Kidney (tissue), 14 donors: ENCODE measurements around the gene NEU1. TPM values are rescaled to one million over a fixed set of nuclear protein-coding genes. Genes with fewer than 3 reads are reported as not detected.

Experiments used
- DNase-seq, 5 donors: peaks; one replicate each; pipeline ENCODE4 v3.0.0-alpha.2; 2013 to 2020
- FAIRE-seq: peaks from 2 replicates; lab custom pipeline; 2012; peaks lifted over from hg19 to GRCh38; lab: Jason Lieb, UNC
- H3K27ac ChIP-seq, 2 donors: one replicate each; pipeline ENCODE4 v1.7.0; 2013; ENCODE audit warnings: low read depth in 2 of 2, low read length in 2 of 2, inconsistent platforms in 1 of 2
- H3K27me3 ChIP-seq: one replicate; pipeline ENCODE4 v1.7.1; 2013; ENCODE audit warnings: low read length, inconsistent platforms; ENCODE audit not compliant: control insufficient read depth, insufficient read depth
- H3K36me3 ChIP-seq, 3 donors: one replicate each; pipeline versions ENCODE4 v1.7.0 to v1.7.1; 2013; ENCODE audit warnings: low read length in 3 of 3, control low read depth in 1 of 3, inconsistent platforms in 1 of 3; ENCODE audit not compliant: insufficient read depth in 3 of 3, control insufficient read depth in 2 of 3
- H3K4me1 ChIP-seq, 3 donors: one replicate each; pipeline versions ENCODE4 v1.7.0 to v1.7.1; 2013; ENCODE audit warnings: low read length in 3 of 3, inconsistent platforms in 1 of 3, low read depth in 1 of 3; ENCODE audit not compliant: control insufficient read depth in 2 of 3, insufficient read depth in 2 of 3
- H3K4me3 ChIP-seq, 3 donors: one replicate each; pipeline versions ENCODE4 v1.7.0 to v1.8.1; 2013; ENCODE audit warnings: low read length in 3 of 3, control low read depth in 1 of 3, inconsistent platforms in 1 of 3
- H3K9ac ChIP-seq, 3 donors: one replicate each; pipeline versions ENCODE4 v1.7.0 to v1.7.1; 2013; ENCODE audit warnings: low read length in 3 of 3, control low read depth in 1 of 3, inconsistent platforms in 1 of 3
- H3K9me3 ChIP-seq, 3 donors: one replicate each; pipeline versions ENCODE4 v1.7.0 to v1.7.1; 2013; ENCODE audit warnings: low read length in 3 of 3, control low read depth in 1 of 3, inconsistent platforms in 1 of 3; ENCODE audit not compliant: control insufficient read depth in 2 of 3, insufficient read depth in 1 of 3
- CTCF ChIP-seq: IDR thresholded peaks from 3 replicates; pipeline ENCODE4 v1.5.1; 2012; ENCODE audit warnings: mild to moderate bottlenecking, moderate library complexity, borderline replicate concordance; ENCODE audit not compliant: insufficient read depth; ENCODE audit errors: extremely low read depth
- intact Hi-C: fragments of 100-400 bp; cut with DNase I; formaldehyde crosslinking; loops from one replicate; pipeline ENCODE4 v1.11.1; 2022
- polyA plus RNA-seq: library from polyadenylated mRNA; stranded (reverse); fragments of 350-450 nt; fragmentation: Illumina TruSeq; extraction: RNeasy Lipid Tissue Mini Kit (QIAGEN cat#74804); gene quantifications from one replicate; pipeline ENCODE4 v1.2.3, GENCODE V29; 2014; ENCODE audit warnings: low read depth, low replicate concordance; ENCODE audit not compliant: insufficient read depth
- total RNA-seq: library from RNA; stranded (reverse); fragmentation: NEBNext Ultra II Directional; extraction: Animal tissue kit (Norgen Biotek cat#: 25700); gene quantifications from one replicate; pipeline ENCODE4 v1.2.1, GENCODE V29; 2021
- donor health status: control.
- donor health status: control.
- donor health status: control.
- donor health status: control.
- donor health status: control.
- donor health status: DM: yes; HTN: yes; CAD: no.
- donor health status: Normal renal cell carcinoma (clear cell type).

Gene NEU1
- total and polyA plus RNA-seq, 2 donors from 2014 or later, result 66.9 to 131 TPM

- no peaks in the 10 kb centered on the region for H3K9me3 ChIP-seq
- DNase-seq (no peak), FAIRE-seq (no peak)
- no peak overlapping the region for H3K9ac ChIP-seq
- no peak overlapping the region for H3K27ac ChIP-seq
- no peak for TF ChIP-seq CTCF
- H3K36me3 ChIP-seq, result peaks cover 2 to 51% (median 27%) of the 10 kb centered on the region in 3 donors
- H3K4me1 ChIP-seq, result peaks cover 0 to 2% (median 0%) of the 10 kb centered on the region in 3 donors
- H3K4me3 ChIP-seq, result no peak overlapping the region
- no peaks in the 10 kb centered on the region for H3K27me3 ChIP-seq
- intact Hi-C loops, result no loop called here
These were observed 21.1 kb upstream of the NEU1 start for GRCh38 chr6:31883676-31884075.

GRCh38 chr6:31882344-31882743 lies 19.7 kb upstream of the NEU1 start:
- Histone ChIP-seq H3K4me3 (no peak overlapping the region), H3K27me3 (no peaks in the 10 kb centered on the region), H3K4me1 (peaks cover 0 to 3% (median 0%) of the 10 kb centered on the region in 3 donors), H3K9ac (no peak overlapping the region), H3K9me3 (no peaks in the 10 kb centered on the region), H3K36me3 (peaks cover 2 to 41% (median 20%) of the 10 kb centered on the region in 3 donors), H3K27ac (no peak overlapping the region)
- intact Hi-C loops, result no loop called here
- FAIRE-seq (no peak), DNase-seq (peak in 1 of 5 donors; percentile 72)
- no peak for TF ChIP-seq CTCF

GRCh38 chr6:31881136-31881859 lies 18.7 kb upstream of the NEU1 start:
- Histone ChIP-seq H3K9ac (no peak overlapping the region), H3K36me3 (peaks cover 2 to 37% (median 16%) of the 10 kb centered on the region in 3 donors), H3K4me1 (peaks cover 0 to 8% (median 0%) of the 10 kb centered on the region in 3 donors), H3K4me3 (no peak overlapping the region), H3K27me3 (no peaks in the 10 kb centered on the region), H3K27ac (no peak overlapping the region), H3K9me3 (no peaks in the 10 kb centered on the region)
- FAIRE-seq (no peak), DNase-seq (peak in 1 of 5 donors; percentile 57)
- intact Hi-C loops, result no loop called here
- TF ChIP-seq CTCF, result no peak
